B cell (primary cell): ENCODE data around the gene ALDOA. TPM values are rescaled to one million over a fixed set of nuclear protein-coding genes. Genes with fewer than 3 reads are reported as not detected.
"Not testable (repeated sequence)": the region's sequence is repeated elsewhere in the genome, so short reads cannot be mapped to it uniquely, and the experiment has no call there.

ENCODE experiments used
- ATAC-seq: fragments of 200-7000 bp; cut with Tn5 transposase; one replicate; pipeline ENCODE4 v1.10.0; 2021; ENCODE audit warnings: low read depth, mild to moderate bottlenecking, moderate number of reproducible peaks, moderate library complexity
- CTCF ChIA-PET: fragments of 350-600 bp; sonication (Branson Sonifier 250); formaldehyde crosslinking; loops from one replicate; lab custom pipeline; 2021; ENCODE audit warnings: antibody characterized with exemption, inconsistent platforms; lab: Charles Lee
- POLR2A ChIA-PET: fragments of 350-600 bp; sonication (Branson Sonifier 250); formaldehyde crosslinking; loops from one replicate; lab custom pipeline; 2021; ENCODE audit warnings: antibody characterized with exemption; lab: Charles Lee
- DNase-seq: peaks from one replicate; pipeline ENCODE4 v3.0.0; 2013
- H2AFZ ChIP-seq: 2 replicates; pipeline ENCODE4 v1.6.1; 2012; ENCODE audit warnings: mild to moderate bottlenecking, low read depth, low read length; ENCODE audit not compliant: insufficient read depth, poor library complexity, severe bottlenecking
- H3K27ac ChIP-seq, 2 donors: 1 replicate in 1 of 2; 2 replicates in 1 of 2; pipeline ENCODE4 v1.5.1; 2012 to 2013; ENCODE audit warnings: low read length in 2 of 2, mild to moderate bottlenecking in 2 of 2, moderate library complexity in 1 of 2
- H3K27me3 ChIP-seq, 4 experiments: fragments of 200-600 bp in 1 of 4; sonication (generic) in 1 of 4; replicated peaks in 1 of 4; 1 replicate in 2 of 4; 2 replicates in 2 of 4; pipeline versions ENCODE4 v1.6.1 to v1.7.0; 2013 to 2016; ENCODE audit warnings: low read length in 3 of 4, mild to moderate bottlenecking in 2 of 4, mixed read lengths in 1 of 4, moderate library complexity in 1 of 4; ENCODE audit not compliant: insufficient read depth in 4 of 4, control insufficient read depth in 3 of 4; ENCODE audit errors: control extremely low read depth in 1 of 4
- H3K36me3 ChIP-seq, 2 experiments: replicated peaks in 1 of 2; 1 replicate in 1 of 2; 2 replicates in 1 of 2; pipeline versions ENCODE4 v1.6.1 to v1.7.1; 2013; ENCODE audit warnings: low read length in 1 of 2; ENCODE audit not compliant: insufficient read depth in 2 of 2, control insufficient read depth in 1 of 2; ENCODE audit errors: control extremely low read depth in 1 of 2, extremely low read depth in 1 of 2
- H3K4me1 ChIP-seq, 2 donors: fragments of 200-600 bp in 1 of 2; sonication (generic) in 1 of 2; 1 replicate in 1 of 2; 2 replicates in 1 of 2; pipeline versions ENCODE4 v1.5.1 to v1.6.1; 2013 to 2017; ENCODE audit warnings: low read length in 2 of 2; ENCODE audit not compliant: control insufficient read depth in 2 of 2, insufficient read depth in 2 of 2
- H3K4me2 ChIP-seq: replicated peaks from 2 replicates; pipeline ENCODE3; 2012; ENCODE audit warnings: mild to moderate bottlenecking, low read depth, low read length; ENCODE audit not compliant: poor library complexity, severe bottlenecking
- H3K4me3 ChIP-seq, 5 experiments: fragments of 200-600 bp in 1 of 5; sonication (generic) in 1 of 5; 1 replicate in 3 of 5; 2 replicates in 2 of 5; pipeline versions ENCODE4 v1.5.1 to v1.7.0; 2011 to 2016; ENCODE audit warnings: low read length in 4 of 5, mild to moderate bottlenecking in 4 of 5, low read depth in 2 of 5, control low read depth in 1 of 5, moderate library complexity in 1 of 5; ENCODE audit not compliant: insufficient read depth in 1 of 5; ENCODE audit errors: control extremely low read depth in 1 of 5, extremely low read depth in 1 of 5
- H3K79me2 ChIP-seq: fragments of 200-600 bp; sonication (generic); one replicate; pipeline ENCODE4 v1.6.0; 2016; ENCODE audit warnings: low read length; ENCODE audit not compliant: control insufficient read depth, insufficient read depth
- H3K9ac ChIP-seq: fragments of 200-600 bp; sonication (generic); 2 replicates; pipeline ENCODE4 v1.6.1; 2017; ENCODE audit warnings: mild to moderate bottlenecking, low read length, moderate library complexity
- H3K9me3 ChIP-seq, 3 donors: one replicate each; pipeline versions ENCODE4 v1.6.1 to v1.7.1; 2013; ENCODE audit warnings: low read length in 2 of 3; ENCODE audit not compliant: control insufficient read depth in 2 of 3, insufficient read depth in 1 of 3; ENCODE audit errors: control extremely low read depth in 1 of 3
- H4K20me1 ChIP-seq: 2 replicates; pipeline ENCODE4 v1.6.0; 2012; ENCODE audit warnings: mild to moderate bottlenecking, low read length; ENCODE audit not compliant: insufficient read depth, control insufficient read depth, poor library complexity, severe bottlenecking
- H3K27ac Mint-ChIP-seq: one replicate; pipeline ENCODE4 v1.8.0; 2021; ENCODE audit warnings: mixed read lengths
- H3K27me3 Mint-ChIP-seq: one replicate; pipeline ENCODE4 v1.8.0; 2021; ENCODE audit warnings: mixed read lengths
- H3K4me1 Mint-ChIP-seq: one replicate; pipeline ENCODE4 v1.8.0; 2021; ENCODE audit warnings: mixed read lengths
- H3K4me3 Mint-ChIP-seq: one replicate; pipeline ENCODE4 v1.8.0; 2021; ENCODE audit warnings: mixed read lengths
- H3K9me3 Mint-ChIP-seq: one replicate; pipeline ENCODE4 v1.8.0; 2022; ENCODE audit warnings: mixed read lengths; ENCODE audit not compliant: insufficient read depth
- CTCF ChIP-seq: fragments of 200-600 bp; IDR thresholded peaks from one replicate; pipeline ENCODE4 v1.8.0; 2022; ENCODE audit warnings: antibody characterized with exemption, mild to moderate bottlenecking
- EZH2 ChIP-seq: IDR thresholded peaks from 2 replicates; pipeline ENCODE4 v1.6.1; 2012; ENCODE audit warnings: borderline replicate concordance, low read depth, mild to moderate bottlenecking, moderate library complexity, low read length; ENCODE audit not compliant: insufficient read depth, poor library complexity, severe bottlenecking
- WGBS: methylation state at CpG from one replicate; pipeline ENCODE4 v1.1.5; 2013; ENCODE audit warnings: missing lambda C conversion rate; ENCODE audit not compliant: insufficient coverage; 5-methylcytosine and 5-hydroxymethylcytosine counted together
- intact Hi-C: fragments of 100-400 bp; cut with micrococcal nuclease; formaldehyde crosslinking; loops from one replicate; pipeline ENCODE4 v1.10.0; 2022
- polyA plus RNA-seq: library from polyadenylated mRNA; depleted of rRNA; stranded (reverse); fragments of >200 nt; gene quantifications from 2 replicates; pipeline ENCODE4 v1.2.3, GENCODE V29; 2012
- total RNA-seq, 2 donors: library from RNA; stranded (reverse); fragments of 120-200 nt in 1 of 2; gene quantifications; 1 replicate in 1 of 2; 2 replicates in 1 of 2; pipeline versions ENCODE4 v1.2.3 to v1.2.4, GENCODE V29; 2013 to 2022

Gene ALDOA
- total and polyA plus RNA-seq, 2 donors (not counting 1 experiment from before 2014, with no cell fraction given): 329 to 343 TPM

- WGBS: 86% methylated on average over 4 of the region's 20 CpGs
- Histone ChIP-seq H3K27ac (no peak overlapping the region), H3K4me2 (no peak overlapping the region), H3K4me1 (peaks cover 0 to 5% of the 10 kb centered on the region in 2 donors), H2AFZ (no peak overlapping the region), H3K9ac (no peak overlapping the region), H4K20me1 (no peaks in the 10 kb centered on the region), H3K79me2 (no peaks in the 10 kb centered on the region), H3K9me3 (peaks cover 0 to 3% (median 0%) of the 10 kb centered on the region in 3 donors), H3K4me3 (no peak overlapping the region), H3K36me3 (peaks cover 6 to 30% of the 10 kb centered on the region in 2 experiments), H3K27me3 (no peaks in the 10 kb centered on the region)
- ChIA-PET POLR2A (interaction anchor here (0.9 kb wide), 1 partner anchor 69 kb away, joined by 3 read pairs; the partner anchor contains the start of gene CORO1A), CTCF (interaction anchor here (0.6 to 5.5 kb wide), 4 partner anchors 22 to 296 kb away, joined by 3 to 27 read pairs (median 6); partner anchors contain the start of genes ALDOA and TBX6)
- H3K9me3 Mint-ChIP-seq: no peaks in the 10 kb centered on the region
- H3K4me1 Mint-ChIP-seq: peaks cover 4% of the 10 kb centered on the region
- DNase-seq (no peak), ATAC-seq (no peak)
- no peak overlapping the region for H3K27ac Mint-ChIP-seq
- TF ChIP-seq CTCF: no peak
- TF ChIP-seq EZH2: no peak
- intact Hi-C loops: no loop called here
- H3K27me3 Mint-ChIP-seq: no peaks in the 10 kb centered on the region
- no peak overlapping the region for H3K4me3 Mint-ChIP-seq
Observed at GRCh38 chr16:30113711-30114333, 48.3 kb downstream of the ALDOA start.

- H3K9me3 Mint-ChIP-seq: no peaks in the 10 kb centered on the region
- ATAC-seq (no peak), DNase-seq (no peak)
- no peaks in the 10 kb centered on the region for H4K20me1 ChIP-seq
- H3K27me3 Mint-ChIP-seq: no peaks in the 10 kb centered on the region
- H3K79me2 ChIP-seq: no peaks in the 10 kb centered on the region
- H3K27ac Mint-ChIP-seq: no peak overlapping the region
- H3K27me3 ChIP-seq: no peaks in the 10 kb centered on the region
- 98% methylated on average over 7 of the region's 11 CpGs for WGBS
- H3K4me1 Mint-ChIP-seq: peaks cover 5% of the 10 kb centered on the region
- no peak overlapping the region for H3K4me3 Mint-ChIP-seq
- peaks cover 6 to 32% of the 10 kb centered on the region in 2 experiments for H3K36me3 ChIP-seq
- no peak for TF ChIP-seq CTCF
- TF ChIP-seq EZH2: no peak
- CTCF ChIA-PET: interaction anchor here (1.3 to 5.5 kb wide), 2 partner anchors 22 to 295 kb away, joined by 5 to 27 read pairs; partner anchors contain the start of gene TBX6
- intact Hi-C loops: no loop called here
- no peak overlapping the region for H3K9ac ChIP-seq
- POLR2A ChIA-PET: interaction anchor here (0.9 kb wide), 1 partner anchor 69 kb away, joined by 3 read pairs; the partner anchor contains the start of gene CORO1A
- no peak overlapping the region for H3K27ac ChIP-seq
- H3K4me3 ChIP-seq: no peak overlapping the region
- peaks cover 0 to 3% (median 0%) of the 10 kb centered on the region in 3 donors for H3K9me3 ChIP-seq
- H3K4me2 ChIP-seq: no peak overlapping the region
- H3K4me1 ChIP-seq: peaks cover 0 to 5% of the 10 kb centered on the region in 2 donors
- no peak overlapping the region for H2AFZ ChIP-seq
Observed at GRCh38 chr16:30114411-30114810, 48.9 kb downstream of the ALDOA start.

- H3K9me3 ChIP-seq, H3K4me2 ChIP-seq, ATAC-seq, intact Hi-C loops, H3K27me3 Mint-ChIP-seq, H3K4me3 ChIP-seq, H3K27me3 ChIP-seq, H3K4me3 Mint-ChIP-seq, DNase-seq, H3K4me1 ChIP-seq, H3K27ac Mint-ChIP-seq, H3K4me1 Mint-ChIP-seq, H2AFZ ChIP-seq, H3K79me2 ChIP-seq, H4K20me1 ChIP-seq, H3K9me3 Mint-ChIP-seq, H3K9ac ChIP-seq: not testable (repeated sequence)
- 96% methylated on average over 5 of the region's 7 CpGs for WGBS
- H3K27ac ChIP-seq: peak overlapping the region in 1 of 2 donors; percentile 19
- ChIA-PET CTCF (interaction anchor here (1.3 to 5.5 kb wide), 2 partner anchors 23 to 295 kb away, joined by 5 to 27 read pairs; partner anchors contain the start of gene TBX6), POLR2A (interaction anchor here (0.7 to 0.9 kb wide), 2 partner anchors 25 to 68 kb away, joined by 3 to 7 read pairs; partner anchors contain the start of gene CORO1A)
- H3K36me3 ChIP-seq: peaks cover 4 to 32% of the 10 kb centered on the region in 2 experiments
Observed at GRCh38 chr16:30114833-30115232, 49.3 kb downstream of the ALDOA start.
